ENCODE results near the gene CDH2.

GRCh38 chr18:28095041-28095440, 81.9 kb downstream of the CDH2 start:
- TF ChIP-seq EZH2 (IDR thresholded peaks at IDR 0.05; ENCODE audit: insufficient read depth, poor library complexity, severe bottlenecking) (no peak), EZH2phosphoT487 (IDR thresholded peaks at IDR 0.05; ENCODE audit: insufficient read depth, low read depth) (no peak)
